ENCODE measurements around the gene KCNN3.

DNA sequence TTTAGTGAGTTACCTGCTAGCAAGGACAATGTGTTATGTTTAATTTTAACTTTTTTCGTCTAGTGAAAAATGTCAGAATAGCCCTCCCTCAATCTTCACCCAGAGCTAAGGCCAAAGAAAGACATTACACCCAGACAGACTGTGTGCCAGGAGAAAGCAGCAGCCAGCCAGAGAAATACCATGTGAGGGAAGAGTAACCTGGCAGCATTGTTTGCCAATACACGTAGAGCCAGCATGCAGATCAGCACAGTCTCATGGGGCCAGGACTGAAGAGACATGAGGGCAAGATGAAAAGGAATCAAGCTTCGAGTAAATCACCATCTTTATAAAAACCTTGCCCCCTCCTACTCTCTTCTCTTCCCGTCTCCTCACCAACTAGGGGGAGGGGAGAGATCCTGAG is 173.6 kb downstream of the KCNN3 start:
- TF ChIP-seq, protein P1, sequence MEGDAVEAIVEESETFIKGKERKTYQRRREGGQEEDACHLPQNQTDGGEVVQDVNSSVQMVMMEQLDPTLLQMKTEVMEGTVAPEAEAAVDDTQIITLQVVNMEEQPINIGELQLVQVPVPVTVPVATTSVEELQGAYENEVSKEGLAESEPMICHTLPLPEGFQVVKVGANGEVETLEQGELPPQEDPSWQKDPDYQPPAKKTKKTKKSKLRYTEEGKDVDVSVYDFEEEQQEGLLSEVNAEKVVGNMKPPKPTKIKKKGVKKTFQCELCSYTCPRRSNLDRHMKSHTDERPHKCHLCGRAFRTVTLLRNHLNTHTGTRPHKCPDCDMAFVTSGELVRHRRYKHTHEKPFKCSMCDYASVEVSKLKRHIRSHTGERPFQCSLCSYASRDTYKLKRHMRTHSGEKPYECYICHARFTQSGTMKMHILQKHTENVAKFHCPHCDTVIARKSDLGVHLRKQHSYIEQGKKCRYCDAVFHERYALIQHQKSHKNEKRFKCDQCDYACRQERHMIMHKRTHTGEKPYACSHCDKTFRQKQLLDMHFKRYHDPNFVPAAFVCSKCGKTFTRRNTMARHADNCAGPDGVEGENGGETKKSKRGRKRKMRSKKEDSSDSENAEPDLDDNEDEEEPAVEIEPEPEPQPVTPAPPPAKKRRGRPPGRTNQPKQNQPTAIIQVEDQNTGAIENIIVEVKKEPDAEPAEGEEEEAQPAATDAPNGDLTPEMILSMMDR (IDR thresholded peaks at IDR 0.05) = no peak
- no peak for TF ChIP-seq TEAD4 (CRISPR knock-in tag; IDR thresholded peaks at IDR 0.05)
- TF ChIP-seq ZNF232 (CRISPR knock-in tag; IDR thresholded peaks at IDR 0.05) = no peak

All from WTC11 (cell line).